ENCODE results near the gene COL1A1. TPM values are rescaled to one million over a fixed set of nuclear protein-coding genes. Genes with fewer than 3 reads are reported as not detected.

COL1A1 gene
- total and polyA plus RNA-seq, 2 of the 13 experiments (the other 11 are each of a cell fraction or from before 2014, with no cell fraction given) = 0.05 TPM; not detected in 1

DNA sequence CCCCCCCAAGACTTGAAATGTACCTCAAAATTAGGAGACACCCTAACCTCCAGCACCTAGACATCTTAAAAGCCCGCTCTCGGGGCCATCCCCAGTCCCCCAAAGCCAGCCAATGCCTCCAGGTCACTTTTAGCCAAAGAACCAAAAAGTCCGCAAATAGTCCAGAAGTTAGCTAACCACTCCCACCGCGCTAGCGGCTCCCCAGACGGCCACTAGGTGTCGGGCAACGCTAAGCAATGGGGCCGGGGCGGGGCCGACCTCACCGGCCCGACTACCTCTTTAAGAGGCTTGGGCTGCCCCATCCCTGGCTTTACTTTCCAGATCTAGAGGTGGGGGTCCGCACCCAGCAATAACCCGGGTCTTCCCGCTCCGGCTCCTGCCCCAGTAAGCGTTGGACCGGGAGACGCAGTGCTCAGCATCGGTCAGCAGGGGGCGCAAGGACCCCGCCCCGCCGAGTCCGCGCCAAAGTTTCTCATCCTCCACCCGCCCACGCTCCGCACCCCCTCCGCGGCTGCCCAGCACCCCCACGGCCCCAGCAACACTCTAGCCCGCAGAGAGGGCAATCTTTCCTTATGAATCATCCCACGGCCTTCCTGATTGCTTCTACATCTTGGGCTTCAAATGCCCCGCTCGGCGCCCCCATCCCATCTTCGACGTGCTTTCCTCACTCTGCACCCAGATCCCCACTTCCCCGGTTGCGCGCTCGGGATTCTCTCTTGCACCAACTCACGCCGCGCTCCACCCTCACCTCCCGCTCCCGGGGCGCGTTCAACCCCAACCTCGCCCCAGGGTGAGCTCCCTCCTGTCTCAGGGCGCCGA is 765 bp downstream of the COL1A1 start (continued):
- TF ChIP-seq ZNF547 (CRISPR knock-in tag; IDR thresholded peaks at IDR 0.05) (peak; percentile 58; the same call in 1 of the 2 replicates), SETDB1 (CRISPR knock-in tag; IDR thresholded peaks at IDR 0.05; ENCODE audit: borderline replicate concordance) (no peak), IKZF1 (IDR thresholded peaks at IDR 0.05) (no peak), SRF (IDR thresholded peaks at IDR 0.05; ENCODE audit: low read depth, low read length) (no peak), SALL2 (CRISPR knock-in tag; IDR thresholded peaks at IDR 0.05) (peak; percentile 35; the same call in 1 of the 2 replicates), MXD4 (CRISPR knock-in tag; IDR thresholded peaks at IDR 0.05) (no peak; the same call in 1 of the 2 replicates), SNAI1 (CRISPR knock-in tag; IDR thresholded peaks at IDR 0.05; ENCODE audit: borderline replicate concordance) (0 out of 2 replicates have a peak, but pooled peaks have one; percentile 52), NRL (CRISPR knock-in tag; IDR thresholded peaks at IDR 0.05; ENCODE audit: borderline replicate concordance) (no peak), ZBTB38 (CRISPR knock-in tag; IDR thresholded peaks at IDR 0.05) (no peak), CREM (IDR thresholded peaks at IDR 0.05) (no peak), CREM (CRISPR knock-in tag; IDR thresholded peaks at IDR 0.05) (no peak), TARDBP (CRISPR knock-in tag; IDR thresholded peaks at IDR 0.05) (0 out of 2 replicates have a peak, but pooled peaks have one; percentile 15), ZNF275 (CRISPR knock-in tag; IDR thresholded peaks at IDR 0.05; ENCODE audit: borderline replicate concordance) (0 out of 2 replicates have a peak, but pooled peaks have one; percentile 60), SNAPC2 (CRISPR knock-in tag; IDR thresholded peaks at IDR 0.05) (no peak), PPARG (CRISPR knock-in tag; conservative IDR thresholded peaks at IDR 0.05) (0 out of 2 replicates have a peak, but pooled peaks have one; percentile 15), BCL6 (CRISPR knock-in tag; IDR thresholded peaks at IDR 0.05) (no peak), TEAD3 (CRISPR knock-in tag; optimal IDR thresholded peaks at IDR 0.05; ENCODE audit: borderline replicate concordance) (no peak), MLXIP (CRISPR knock-in tag; IDR thresholded peaks at IDR 0.05; ENCODE audit: borderline replicate concordance) (no peak), NFYB (CRISPR knock-in tag; IDR thresholded peaks at IDR 0.05) (no peak), HNRNPH1 (optimal IDR thresholded peaks at IDR 0.05; ENCODE audit: low read depth, low read length) (no peak)
- TF ChIP-seq, protein P1, sequence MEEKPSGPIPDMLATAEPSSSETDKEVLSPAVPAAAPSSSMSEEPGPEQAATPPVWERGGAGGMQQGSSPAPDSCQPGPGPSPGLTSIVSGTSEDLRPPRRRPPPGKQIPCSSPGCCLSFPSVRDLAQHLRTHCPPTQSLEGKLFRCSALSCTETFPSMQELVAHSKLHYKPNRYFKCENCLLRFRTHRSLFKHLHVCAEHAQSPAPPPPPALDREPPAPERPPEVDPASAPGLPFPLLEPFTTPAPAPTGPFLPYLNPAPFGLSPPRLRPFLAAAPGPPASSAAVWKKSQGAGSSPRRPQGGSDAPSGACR (CRISPR knock-in tag; IDR thresholded peaks at IDR 0.05) = no peak
- TF ChIP-seq, protein P2, sequence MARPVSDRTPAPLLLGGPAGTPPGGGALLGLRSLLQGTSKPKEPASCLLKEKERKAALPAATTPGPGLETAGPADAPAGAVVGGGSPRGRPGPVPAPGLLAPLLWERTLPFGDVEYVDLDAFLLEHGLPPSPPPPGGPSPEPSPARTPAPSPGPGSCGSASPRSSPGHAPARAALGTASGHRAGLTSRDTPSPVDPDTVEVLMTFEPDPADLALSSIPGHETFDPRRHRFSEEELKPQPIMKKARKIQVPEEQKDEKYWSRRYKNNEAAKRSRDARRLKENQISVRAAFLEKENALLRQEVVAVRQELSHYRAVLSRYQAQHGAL (CRISPR knock-in tag; IDR thresholded peaks at IDR 0.05; ENCODE audit: not compliant biosample characterization) = no peak
- TF ChIP-seq, protein P3, sequence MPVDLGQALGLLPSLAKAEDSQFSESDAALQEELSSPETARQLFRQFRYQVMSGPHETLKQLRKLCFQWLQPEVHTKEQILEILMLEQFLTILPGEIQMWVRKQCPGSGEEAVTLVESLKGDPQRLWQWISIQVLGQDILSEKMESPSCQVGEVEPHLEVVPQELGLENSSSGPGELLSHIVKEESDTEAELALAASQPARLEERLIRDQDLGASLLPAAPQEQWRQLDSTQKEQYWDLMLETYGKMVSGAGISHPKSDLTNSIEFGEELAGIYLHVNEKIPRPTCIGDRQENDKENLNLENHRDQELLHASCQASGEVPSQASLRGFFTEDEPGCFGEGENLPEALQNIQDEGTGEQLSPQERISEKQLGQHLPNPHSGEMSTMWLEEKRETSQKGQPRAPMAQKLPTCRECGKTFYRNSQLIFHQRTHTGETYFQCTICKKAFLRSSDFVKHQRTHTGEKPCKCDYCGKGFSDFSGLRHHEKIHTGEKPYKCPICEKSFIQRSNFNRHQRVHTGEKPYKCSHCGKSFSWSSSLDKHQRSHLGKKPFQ (CRISPR knock-in tag; IDR thresholded peaks at IDR 0.05; ENCODE audit: insufficient replicate concordance) = no peak
